Ishikawa (cell line): ENCODE results near the gene NLGN1.

Experiments used
- CEBPB ChIP-seq: IDR thresholded peaks from 2 replicates; pipeline ENCODE4 v1.6.1; 2012
- CREB1 ChIP-seq: IDR thresholded peaks from 2 replicates; pipeline ENCODE4 v1.6.1; 2012; ENCODE audit warnings: low read depth
- EP300 ChIP-seq: IDR thresholded peaks from 2 replicates; pipeline ENCODE4 v1.6.1; 2012; ENCODE audit warnings: borderline replicate concordance
- NFIC ChIP-seq: IDR thresholded peaks from 2 replicates; pipeline ENCODE4 v1.6.1; 2012
- RAD21 ChIP-seq: IDR thresholded peaks from 2 replicates; pipeline ENCODE4 v1.6.1; 2012; ENCODE audit warnings: low read depth
- TAF1 ChIP-seq: IDR thresholded peaks from 2 replicates; pipeline ENCODE4 v1.6.1; 2012; ENCODE audit warnings: low read depth, mild to moderate bottlenecking
- TEAD4 ChIP-seq: IDR thresholded peaks from 2 replicates; pipeline ENCODE4 v1.6.1; 2012
- YY1 ChIP-seq: IDR thresholded peaks from 2 replicates; pipeline ENCODE4 v1.6.1; 2012; ENCODE audit warnings: low read depth
- ZBTB7A ChIP-seq: IDR thresholded peaks from 2 replicates; pipeline ENCODE4 v1.6.1; 2012; ENCODE audit warnings: low read depth
- TF ChIP-seq, protein P1 (sequence below): IDR thresholded peaks from 2 replicates; pipeline ENCODE4 v1.6.1; 2012; ENCODE audit warnings: low read depth, mild to moderate bottlenecking
- TF ChIP-seq, protein P2 (sequence below): IDR thresholded peaks from 2 replicates; pipeline ENCODE4 v1.6.1; 2012
- TF ChIP-seq, protein P3 (sequence below): IDR thresholded peaks from 2 replicates; pipeline ENCODE4 v1.6.1; 2012

DNA sequence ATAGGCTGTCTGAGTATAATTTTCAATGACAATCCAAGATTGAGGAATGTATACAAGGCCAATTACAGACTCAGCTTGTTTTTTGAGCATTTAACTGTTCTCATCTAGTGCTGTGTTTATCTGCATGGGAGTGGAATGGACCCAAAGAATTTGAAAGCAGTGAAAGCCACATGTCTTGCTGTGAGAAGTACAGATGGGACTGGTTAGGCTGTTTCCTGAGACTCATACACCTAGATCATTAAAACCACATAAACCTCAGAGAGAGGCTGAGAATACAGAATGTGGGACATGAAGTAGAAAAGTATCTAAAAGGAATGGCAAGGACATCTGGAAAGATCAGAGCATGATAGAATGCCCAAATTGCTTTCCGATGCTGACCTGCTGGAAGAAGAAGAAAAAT, 224.6 kb downstream of the NLGN1 start:
- TF ChIP-seq, protein P1, sequence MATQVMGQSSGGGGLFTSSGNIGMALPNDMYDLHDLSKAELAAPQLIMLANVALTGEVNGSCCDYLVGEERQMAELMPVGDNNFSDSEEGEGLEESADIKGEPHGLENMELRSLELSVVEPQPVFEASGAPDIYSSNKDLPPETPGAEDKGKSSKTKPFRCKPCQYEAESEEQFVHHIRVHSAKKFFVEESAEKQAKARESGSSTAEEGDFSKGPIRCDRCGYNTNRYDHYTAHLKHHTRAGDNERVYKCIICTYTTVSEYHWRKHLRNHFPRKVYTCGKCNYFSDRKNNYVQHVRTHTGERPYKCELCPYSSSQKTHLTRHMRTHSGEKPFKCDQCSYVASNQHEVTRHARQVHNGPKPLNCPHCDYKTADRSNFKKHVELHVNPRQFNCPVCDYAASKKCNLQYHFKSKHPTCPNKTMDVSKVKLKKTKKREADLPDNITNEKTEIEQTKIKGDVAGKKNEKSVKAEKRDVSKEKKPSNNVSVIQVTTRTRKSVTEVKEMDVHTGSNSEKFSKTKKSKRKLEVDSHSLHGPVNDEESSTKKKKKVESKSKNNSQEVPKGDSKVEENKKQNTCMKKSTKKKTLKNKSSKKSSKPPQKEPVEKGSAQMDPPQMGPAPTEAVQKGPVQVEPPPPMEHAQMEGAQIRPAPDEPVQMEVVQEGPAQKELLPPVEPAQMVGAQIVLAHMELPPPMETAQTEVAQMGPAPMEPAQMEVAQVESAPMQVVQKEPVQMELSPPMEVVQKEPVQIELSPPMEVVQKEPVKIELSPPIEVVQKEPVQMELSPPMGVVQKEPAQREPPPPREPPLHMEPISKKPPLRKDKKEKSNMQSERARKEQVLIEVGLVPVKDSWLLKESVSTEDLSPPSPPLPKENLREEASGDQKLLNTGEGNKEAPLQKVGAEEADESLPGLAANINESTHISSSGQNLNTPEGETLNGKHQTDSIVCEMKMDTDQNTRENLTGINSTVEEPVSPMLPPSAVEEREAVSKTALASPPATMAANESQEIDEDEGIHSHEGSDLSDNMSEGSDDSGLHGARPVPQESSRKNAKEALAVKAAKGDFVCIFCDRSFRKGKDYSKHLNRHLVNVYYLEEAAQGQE, result no peak
- TF ChIP-seq CREB1 (no peak), RAD21 (no peak), EP300 (no peak), CEBPB (no peak), TEAD4 (no peak), ZBTB7A (no peak), NFIC (no peak), YY1 (no peak), TAF1 (no peak)
- TF ChIP-seq, protein P2, sequence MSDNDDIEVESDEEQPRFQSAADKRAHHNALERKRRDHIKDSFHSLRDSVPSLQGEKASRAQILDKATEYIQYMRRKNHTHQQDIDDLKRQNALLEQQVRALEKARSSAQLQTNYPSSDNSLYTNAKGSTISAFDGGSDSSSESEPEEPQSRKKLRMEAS, result no peak
- TF ChIP-seq, protein P3, sequence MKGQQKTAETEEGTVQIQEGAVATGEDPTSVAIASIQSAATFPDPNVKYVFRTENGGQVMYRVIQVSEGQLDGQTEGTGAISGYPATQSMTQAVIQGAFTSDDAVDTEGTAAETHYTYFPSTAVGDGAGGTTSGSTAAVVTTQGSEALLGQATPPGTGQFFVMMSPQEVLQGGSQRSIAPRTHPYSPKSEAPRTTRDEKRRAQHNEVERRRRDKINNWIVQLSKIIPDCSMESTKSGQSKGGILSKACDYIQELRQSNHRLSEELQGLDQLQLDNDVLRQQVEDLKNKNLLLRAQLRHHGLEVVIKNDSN, result no peak
